ACHN (cell line): ENCODE data around the gene BRICD5.

Experiments used
- DNase-seq: peaks from one replicate; pipeline ENCODE4 v3.0.0-alpha.2; 2015
- in situ Hi-C: cut with HindIII; loops from 2 replicates; pipeline ENCODE4 v1.10.0; 2017; ENCODE audit warnings: low sequenced_read_pairs, low pct_ligation_motif_present, low pct_unique_long_range_greater_than_20kb

Gene BRICD5

GRCh38 chr16:2177101-2177500 is 33.6 kb downstream of the BRICD5 start:
- in situ Hi-C loops, result no loop called here

GRCh38 chr16:2176047-2176446 is 34.6 kb downstream of the BRICD5 start:
- no peak for DNase-seq
- in situ Hi-C loops, result no loop called here

More at GRCh38 chr16:2177101-2177500, 33.6 kb downstream of the BRICD5 start:
- DNase-seq, result no peak

GRCh38 chr16:2175454-2175853 is 35.2 kb downstream of the BRICD5 start:
- in situ Hi-C loops, result no loop called here
- DNase-seq, result no peak

GRCh38 chr16:2174396-2175131 is 36.1 kb downstream of the BRICD5 start:
- no peak for DNase-seq
- in situ Hi-C loops, result loop anchor here (25.0 kb wide), 1 partner anchor 288 kb away; the partner anchor contains the start of genes NTN3 and TEDC2

GRCh38 chr16:2173916-2174315 is 36.7 kb downstream of the BRICD5 start:
- in situ Hi-C loops, result loop anchor here (25.0 kb wide), 1 partner anchor 288 kb away; the partner anchor contains the start of genes NTN3 and TEDC2
- no peak for DNase-seq

- DNase-seq, result no peak
- in situ Hi-C loops, result loop anchor here (25.0 kb wide), 1 partner anchor 289 kb away; the partner anchor contains the start of genes NTN3 and TEDC2
These were observed 37.3 kb downstream of the BRICD5 start for GRCh38 chr16:2173366-2173765.

GRCh38 chr16:2172688-2173335 is 37.9 kb downstream of the BRICD5 start:
- in situ Hi-C loops, result loop anchor here (25.0 kb wide), 1 partner anchor 289 kb away; the partner anchor contains the start of genes NTN3 and TEDC2
- DNase-seq, result no peak

- no peak for DNase-seq
- in situ Hi-C loops, result loop anchor here (25.0 kb wide), 1 partner anchor 291 kb away; the partner anchor contains the start of genes NTN3 and TEDC2
These were observed 39.0 kb downstream of the BRICD5 start for GRCh38 chr16:2171601-2172178.

GRCh38 chr16:2170587-2171435 is 39.9 kb downstream of the BRICD5 start:
- in situ Hi-C loops, result loop anchor here (25.0 kb wide), 1 partner anchor 291 kb away; the partner anchor contains the start of genes NTN3 and TEDC2
- no peak for DNase-seq

GRCh38 chr16:2170080-2170479 is 40.6 kb downstream of the BRICD5 start:
- in situ Hi-C loops, result loop anchor here (25.0 kb wide), 1 partner anchor 292 kb away; the partner anchor contains the start of genes NTN3 and TEDC2
- no peak for DNase-seq

GRCh38 chr16:2167068-2167638 is 43.5 kb downstream of the BRICD5 start:
- DNase-seq, result no peak
- in situ Hi-C loops, result loop anchor here (10.0 to 25.0 kb wide), 2 partner anchors 132 to 295 kb away; partner anchors contain the start of genes NTN3 and TEDC2

GRCh38 chr16:2166263-2167067 is 44.2 kb downstream of the BRICD5 start:
- in situ Hi-C loops, result loop anchor here (10.0 to 25.0 kb wide), 2 partner anchors 132 to 296 kb away; partner anchors contain the start of genes NTN3 and TEDC2

GRCh38 chr16:2165861-2166260 is 44.8 kb downstream of the BRICD5 start:
- in situ Hi-C loops, result loop anchor here (10.0 to 25.0 kb wide), 2 partner anchors 131 to 296 kb away; partner anchors contain the start of genes NTN3 and TEDC2
- no peak for DNase-seq

More at GRCh38 chr16:2166263-2167067, 44.2 kb downstream of the BRICD5 start:
- DNase-seq, result no peak

- in situ Hi-C loops, result loop anchor here (10.0 to 25.0 kb wide), 2 partner anchors 129 to 299 kb away; partner anchors contain the start of genes NTN3 and TEDC2
- DNase-seq, result no peak
These were observed 47.3 kb downstream of the BRICD5 start for GRCh38 chr16:2163211-2163881.

- no peak for DNase-seq
- in situ Hi-C loops, result loop anchor here (10.0 to 25.0 kb wide), 2 partner anchors 128 to 300 kb away; partner anchors contain the start of genes NTN3 and TEDC2
These were observed 48.0 kb downstream of the BRICD5 start for GRCh38 chr16:2162676-2163118.

- in situ Hi-C loops, result loop anchor here (10.0 to 25.0 kb wide), 2 partner anchors 127 to 300 kb away; partner anchors contain the start of genes NTN3 and TEDC2
- DNase-seq, result no peak
These were observed 48.8 kb downstream of the BRICD5 start for GRCh38 chr16:2161911-2162310.
